GM12864 (cell line): ENCODE results near the gene DUSP9.

ENCODE experiments used
- DNase-seq: peaks from one replicate; pipeline ENCODE4 v3.0.0-alpha.2; 2011; ENCODE audit warnings: low read depth
- H3K4me3 ChIP-seq: 2 replicates; pipeline ENCODE4 v1.5.1; 2011; ENCODE audit warnings: mild to moderate bottlenecking, low read depth, low read length, control low read depth
- TF ChIP-seq, protein P1 (sequence below): IDR thresholded peaks from 2 replicates; pipeline ENCODE4 v1.5.1; 2011; ENCODE audit warnings: low read depth, mild to moderate bottlenecking, moderate library complexity, low read length, control low read depth, inconsistent platforms; ENCODE audit errors: missing control alignments

DUSP9 gene

DNA sequence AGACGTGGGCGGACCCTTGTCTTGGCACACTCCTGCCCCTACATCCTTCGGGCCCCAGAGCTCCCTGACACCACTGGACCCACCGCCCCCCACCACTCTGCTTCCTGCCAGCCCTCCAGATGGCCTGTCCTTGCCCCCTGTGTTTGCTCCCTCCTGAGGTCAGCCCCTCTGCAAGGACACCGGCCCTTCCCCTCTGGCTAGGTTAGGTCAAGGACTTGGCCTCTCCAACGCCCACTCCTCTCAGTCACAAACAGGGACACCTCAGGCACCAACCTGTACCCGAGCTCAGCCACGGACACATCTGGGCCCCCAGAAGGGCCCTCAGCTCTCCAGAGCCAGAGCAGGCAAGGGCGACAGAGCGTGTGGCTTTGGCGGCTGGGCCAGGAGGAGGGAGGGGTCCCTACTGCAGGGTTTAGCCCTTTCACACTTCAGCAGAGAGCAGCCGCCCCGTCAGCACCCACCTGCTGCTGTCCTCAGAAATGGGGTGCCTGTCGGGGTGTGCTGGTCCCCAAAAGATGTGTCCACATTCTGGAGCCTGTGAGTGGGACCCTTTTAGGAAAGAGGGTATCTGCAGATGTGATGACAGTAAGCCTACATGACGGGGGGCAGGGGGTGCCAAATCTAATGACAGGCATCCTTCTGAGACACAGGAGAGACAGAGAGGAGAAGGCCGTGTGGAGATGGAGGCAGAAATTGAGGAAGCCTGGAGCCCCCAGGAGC lies 23.5 kb upstream of the DUSP9 start:
- no peak overlapping the region for H3K4me3 ChIP-seq
- TF ChIP-seq, protein P1, sequence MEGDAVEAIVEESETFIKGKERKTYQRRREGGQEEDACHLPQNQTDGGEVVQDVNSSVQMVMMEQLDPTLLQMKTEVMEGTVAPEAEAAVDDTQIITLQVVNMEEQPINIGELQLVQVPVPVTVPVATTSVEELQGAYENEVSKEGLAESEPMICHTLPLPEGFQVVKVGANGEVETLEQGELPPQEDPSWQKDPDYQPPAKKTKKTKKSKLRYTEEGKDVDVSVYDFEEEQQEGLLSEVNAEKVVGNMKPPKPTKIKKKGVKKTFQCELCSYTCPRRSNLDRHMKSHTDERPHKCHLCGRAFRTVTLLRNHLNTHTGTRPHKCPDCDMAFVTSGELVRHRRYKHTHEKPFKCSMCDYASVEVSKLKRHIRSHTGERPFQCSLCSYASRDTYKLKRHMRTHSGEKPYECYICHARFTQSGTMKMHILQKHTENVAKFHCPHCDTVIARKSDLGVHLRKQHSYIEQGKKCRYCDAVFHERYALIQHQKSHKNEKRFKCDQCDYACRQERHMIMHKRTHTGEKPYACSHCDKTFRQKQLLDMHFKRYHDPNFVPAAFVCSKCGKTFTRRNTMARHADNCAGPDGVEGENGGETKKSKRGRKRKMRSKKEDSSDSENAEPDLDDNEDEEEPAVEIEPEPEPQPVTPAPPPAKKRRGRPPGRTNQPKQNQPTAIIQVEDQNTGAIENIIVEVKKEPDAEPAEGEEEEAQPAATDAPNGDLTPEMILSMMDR: no peak
- no peak for DNase-seq

DNA sequence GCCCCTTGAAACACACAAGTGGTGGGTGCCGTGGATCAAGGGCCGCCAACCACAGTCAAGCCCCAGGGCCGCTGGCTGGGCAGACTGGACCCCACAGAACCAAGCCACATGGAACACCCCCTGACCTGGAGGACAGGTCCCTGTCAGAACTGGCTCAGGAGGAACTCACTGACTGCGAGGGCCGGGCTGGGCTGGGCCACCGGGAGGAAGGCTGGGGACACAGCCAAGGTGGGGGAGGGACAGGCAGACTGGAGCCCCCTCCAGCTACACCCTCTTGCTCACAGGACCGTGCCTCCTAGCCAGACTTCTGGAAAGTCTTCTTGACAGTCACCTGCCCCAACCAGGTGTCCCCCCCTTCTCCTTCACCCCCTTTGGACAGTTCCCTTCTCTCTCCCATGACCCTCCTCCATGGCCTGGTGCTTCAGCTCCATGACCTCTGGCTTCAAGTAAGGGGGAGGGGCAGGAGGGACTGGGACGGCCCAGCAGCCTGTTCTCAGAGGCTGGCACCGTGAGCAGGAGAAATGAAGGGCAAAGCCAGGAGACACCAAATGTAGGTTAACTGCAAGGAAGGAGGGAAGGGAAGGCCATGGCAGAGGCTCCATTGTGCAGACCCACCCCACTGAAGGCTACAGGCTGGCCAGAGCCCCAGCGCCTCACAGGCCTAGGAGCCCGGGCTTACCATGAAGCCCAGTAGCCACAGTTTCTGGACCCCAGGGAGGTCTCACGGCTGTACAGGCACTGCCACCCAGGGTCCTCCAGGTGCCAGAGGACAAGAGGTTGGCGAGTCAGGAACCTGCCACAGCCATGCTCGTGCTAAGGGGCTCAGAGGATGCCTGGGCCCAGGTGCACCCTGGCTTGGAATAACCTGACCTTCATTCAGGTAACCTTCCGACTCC lies 22.6 kb upstream of the DUSP9 start:
- no peak for DNase-seq
- no peak overlapping the region for H3K4me3 ChIP-seq
- TF ChIP-seq, protein P1: no peak

DNA sequence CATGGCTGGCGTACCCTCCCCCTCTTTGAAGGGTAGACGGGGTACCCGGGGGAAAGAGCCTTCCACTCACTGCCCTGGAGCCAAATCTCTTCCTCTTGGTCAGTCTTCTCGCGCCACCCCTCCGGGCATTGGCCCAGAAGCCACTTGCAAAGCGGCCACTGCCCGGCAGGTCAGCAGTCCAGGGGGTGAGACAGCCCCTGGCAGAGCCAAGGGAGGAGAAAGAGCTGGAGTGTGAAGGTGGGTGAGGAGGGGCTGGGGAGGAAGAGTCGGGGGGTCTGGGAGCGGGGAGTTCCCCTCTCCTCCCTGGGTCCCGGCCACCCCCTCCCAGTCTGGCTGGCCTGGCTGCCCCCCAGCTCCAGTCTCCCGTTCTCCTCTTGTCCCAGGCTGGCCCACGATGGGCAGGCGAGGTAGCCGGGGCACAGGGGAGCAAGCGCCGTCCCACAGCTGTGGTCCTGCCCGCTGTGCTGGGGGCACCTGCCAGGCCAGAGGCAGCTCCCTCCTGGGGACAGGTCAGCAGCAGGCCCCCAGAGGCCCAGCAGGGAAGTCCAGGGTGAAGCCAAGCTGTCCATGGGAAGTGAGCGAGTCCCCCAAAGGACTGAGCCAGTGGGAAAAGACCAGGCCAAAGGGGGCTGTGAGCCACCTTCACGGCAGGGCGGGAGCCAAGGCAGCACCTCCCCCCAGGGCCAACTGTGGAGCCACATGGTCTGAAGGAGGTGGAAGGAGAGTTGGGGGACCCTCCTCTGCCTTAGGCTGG lies 21.6 kb upstream of the DUSP9 start:
- H3K4me3 ChIP-seq: no peak overlapping the region
- TF ChIP-seq, protein P1: no peak
- DNase-seq: no peak

DNA sequence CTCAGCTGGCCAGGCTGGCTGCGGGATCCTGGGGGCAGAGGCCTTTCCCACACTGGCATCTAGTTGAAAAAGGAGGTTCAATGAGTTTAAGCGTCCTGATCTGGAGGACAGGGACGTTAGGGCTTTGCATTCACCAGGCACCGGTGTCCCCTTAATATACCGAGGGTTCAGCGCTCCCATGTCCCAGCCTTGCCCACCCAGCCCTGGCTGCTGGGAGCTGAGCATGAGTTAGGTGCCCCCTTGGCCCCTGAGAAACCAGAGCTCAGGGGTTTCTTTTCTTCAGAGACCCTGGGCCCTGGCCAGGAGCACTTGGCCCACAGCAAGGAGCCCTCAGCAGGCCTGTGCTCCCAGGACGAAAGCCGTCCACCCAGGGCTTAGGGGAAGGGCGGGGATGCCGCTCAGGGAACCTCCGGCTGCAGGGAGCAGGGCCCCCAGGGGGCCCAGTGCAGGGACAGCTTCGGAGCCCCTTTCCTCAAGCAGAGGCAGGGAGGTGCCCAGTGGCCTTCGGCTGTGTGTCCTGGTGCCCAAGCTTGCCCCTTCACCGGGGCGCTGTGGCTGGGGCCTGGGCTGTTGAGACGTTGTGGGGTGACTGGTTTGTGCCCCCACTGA lies 20.9 kb upstream of the DUSP9 start:
- TF ChIP-seq, protein P1: no peak
- H3K4me3 ChIP-seq: no peak overlapping the region
- DNase-seq: no peak

DNA sequence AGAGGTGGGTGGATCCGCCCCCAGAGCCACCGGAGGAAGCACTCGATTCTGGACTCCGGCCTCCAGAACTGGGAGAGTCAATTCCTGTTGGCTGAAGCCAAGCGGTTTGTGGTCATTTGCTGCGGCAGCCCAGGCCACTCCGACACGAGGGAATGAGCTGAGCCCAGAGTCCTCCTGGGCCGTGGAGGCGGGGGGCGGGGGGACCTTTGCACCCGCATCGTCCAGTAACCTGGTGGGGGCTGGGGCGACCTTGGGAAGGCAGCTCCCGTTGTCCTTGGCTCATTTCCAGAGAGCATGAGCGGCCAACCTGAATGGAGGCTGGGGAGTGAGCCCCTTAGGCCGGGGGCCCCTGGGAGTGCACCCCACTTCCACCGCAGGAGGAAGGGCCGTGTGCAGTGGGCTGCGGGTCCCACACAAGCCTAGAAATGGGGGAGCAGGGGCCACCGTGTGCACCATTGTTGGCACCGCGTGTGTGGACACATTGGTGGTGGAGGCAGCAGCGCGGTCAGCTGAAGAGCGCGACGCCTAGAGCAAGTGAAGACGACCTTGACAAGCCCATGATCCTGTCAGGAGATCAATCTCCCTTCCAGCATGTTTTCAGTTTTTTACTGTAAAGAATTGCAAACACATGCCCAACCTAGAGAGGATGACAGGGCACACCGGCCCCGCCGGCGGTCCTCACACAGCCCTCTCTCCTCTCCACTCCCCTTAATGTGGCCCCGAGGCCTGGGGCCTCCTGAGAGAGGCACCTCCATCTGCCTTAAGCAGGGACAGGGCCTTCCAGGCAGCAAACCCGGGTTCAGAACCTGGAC lies 19.9 kb upstream of the DUSP9 start:
- DNase-seq: no peak
- TF ChIP-seq, protein P1: no peak
- no peak overlapping the region for H3K4me3 ChIP-seq

DNA sequence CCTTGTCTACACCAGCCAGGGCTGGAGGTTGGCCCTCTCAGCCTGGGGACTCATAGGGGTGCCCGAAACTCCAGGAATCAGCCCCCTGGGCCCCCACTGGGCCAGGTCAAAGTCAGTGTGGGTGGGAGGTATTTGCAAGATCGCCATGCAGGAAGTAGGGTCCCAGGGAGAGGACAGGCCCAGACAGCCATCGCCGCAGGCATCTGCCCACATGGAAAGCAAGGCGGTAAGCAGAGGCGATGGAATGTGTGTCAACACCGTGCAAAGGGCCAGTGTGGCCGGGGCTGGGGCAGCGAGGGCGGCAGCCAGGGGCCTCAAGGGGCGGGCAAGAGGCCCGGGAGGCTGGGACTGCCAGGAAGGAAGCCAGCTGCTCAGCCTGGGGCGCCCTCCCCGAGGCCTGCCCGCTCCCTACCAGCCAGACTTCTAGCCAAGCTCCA lies 19.3 kb upstream of the DUSP9 start:
- no peak for DNase-seq
- TF ChIP-seq, protein P1: no peak
- no peak overlapping the region for H3K4me3 ChIP-seq
